SK-N-SH (cell line): ENCODE measurements around the gene RAB1A. TPM values are rescaled to one million over a fixed set of nuclear protein-coding genes. Genes with fewer than 3 reads are reported as not detected.

Experiments used
- CTCF ChIA-PET: fragments of 300-600, 350-600 bp; formaldehyde crosslinking; extraction: SDS; loops from one replicate; lab custom pipeline; 2021; lab: Yijun Ruan, JAX
- POLR2A ChIA-PET: fragments of 350-600 bp; sonication (Branson Sonifier 250); formaldehyde crosslinking; extraction: SDS; loops from one replicate; lab custom pipeline; 2020; ENCODE audit warnings: antibody characterized with exemption, inconsistent platforms; lab: Yijun Ruan, JAX
- DNase-seq: peaks from one replicate; pipeline ENCODE4 v3.0.0; 2012
- H2AFZ ChIP-seq: fragments of 200-600 bp; sonication (generic); 2 replicates; pipeline ENCODE4 v1.8.1; 2016; ENCODE audit warnings: antibody characterized with exemption, mild to moderate bottlenecking, low read depth
- H3F3A ChIP-seq: fragments of 200-600 bp; sonication (generic); replicated peaks from 2 replicates; pipeline ENCODE3; 2016; ENCODE audit warnings: antibody characterized with exemption, mild to moderate bottlenecking; ENCODE audit not compliant: insufficient read depth
- H3K27ac ChIP-seq, 2 experiments: fragments of 200-500 bp in 1 of 2; fragments of 200-600 bp in 1 of 2; sonication (Bioruptor generic) in 1 of 2; sonication (generic), shearing (Covaris generic) in 1 of 2; 2 replicates each; pipeline versions ENCODE4 v1.5.1 to v1.6.1; 2014 to 2016; ENCODE audit warnings: low read depth in 2 of 2, inconsistent platforms in 1 of 2, low read length in 1 of 2, mild to moderate bottlenecking in 1 of 2, mixed read lengths in 1 of 2
- H3K27me3 ChIP-seq: fragments of 200-600 bp; sonication (generic), shearing (Covaris generic); 2 replicates; pipeline ENCODE4 v1.6.1; 2016; ENCODE audit warnings: mixed run types; ENCODE audit not compliant: insufficient read depth
- H3K36me3 ChIP-seq, 2 experiments: fragments of 200-500 bp in 1 of 2; fragments of 200-600 bp in 1 of 2; sonication (Bioruptor generic) in 1 of 2; sonication (generic) in 1 of 2; replicated peaks in 1 of 2; 2 replicates each; pipeline versions ENCODE3 to v1.5.1; 2014 to 2016; ENCODE audit warnings: low read length in 1 of 2, mild to moderate bottlenecking in 1 of 2; ENCODE audit not compliant: insufficient read depth in 2 of 2, control insufficient read depth in 1 of 2
- H3K4me1 ChIP-seq, 2 experiments: fragments of 200-500 bp in 1 of 2; fragments of 200-600 bp in 1 of 2; sonication (Bioruptor generic) in 1 of 2; sonication (generic), shearing (Covaris generic) in 1 of 2; 2 replicates each; pipeline versions ENCODE4 v1.5.1 to v1.6.1; 2014 to 2016; ENCODE audit warnings: low read depth in 1 of 2, low read length in 1 of 2, mixed run types in 1 of 2; ENCODE audit not compliant: insufficient read depth in 2 of 2, control insufficient read depth in 1 of 2
- H3K4me2 ChIP-seq: fragments of 200-600 bp; sonication (generic), shearing (Covaris generic); 2 replicates; pipeline ENCODE4 v1.6.1; 2017; ENCODE audit warnings: mixed run types
- H3K4me3 ChIP-seq, 2 experiments: fragments of 200-500 bp in 1 of 2; fragments of 200-600 bp in 1 of 2; sonication (Bioruptor generic) in 1 of 2; sonication (generic), shearing (Covaris generic) in 1 of 2; 2 replicates each; pipeline versions ENCODE4 v1.5.1 to v1.8.1; 2014 to 2016; ENCODE audit warnings: low read depth in 2 of 2, inconsistent platforms in 1 of 2, low read length in 1 of 2, mild to moderate bottlenecking in 1 of 2, mixed read lengths in 1 of 2, moderate library complexity in 1 of 2
- H3K79me2 ChIP-seq: fragments of 200-600 bp; sonication (generic); 2 replicates; pipeline ENCODE4 v1.8.1; 2017; ENCODE audit warnings: mild to moderate bottlenecking; ENCODE audit not compliant: insufficient read depth
- H3K9ac ChIP-seq: fragments of 200-600 bp; sonication (generic); 2 replicates; pipeline ENCODE4 v1.6.1; 2017; ENCODE audit warnings: mixed run types
- H3K9me2 ChIP-seq: fragments of 200-600 bp; sonication (generic); 2 replicates; pipeline ENCODE4 v1.6.1; 2017; ENCODE audit warnings: mixed run types
- H3K9me3 ChIP-seq: fragments of 200-600 bp; sonication (generic); 2 replicates; pipeline ENCODE4 v1.6.1; 2017; ENCODE audit warnings: mixed run types, mild to moderate bottlenecking, moderate library complexity
- H4K20me1 ChIP-seq: fragments of 200-600 bp; sonication (generic); 2 replicates; pipeline ENCODE4 v1.6.1; 2017; ENCODE audit warnings: mild to moderate bottlenecking, mixed run types; ENCODE audit not compliant: insufficient read depth
- CHD2 ChIP-seq: fragments of 150-350 bp; IDR thresholded peaks from 2 replicates; pipeline ENCODE4 v1.6.1; 2018; ENCODE audit warnings: low read length; ENCODE audit not compliant: partially characterized antibody
- FOSL2 ChIP-seq: IDR thresholded peaks from 2 replicates; pipeline ENCODE4 v1.4.0; 2012; ENCODE audit warnings: low read depth, mild to moderate bottlenecking, moderate library complexity, borderline replicate concordance
- FOXM1 ChIP-seq: IDR thresholded peaks from 2 replicates; pipeline ENCODE4 v1.4.0; 2012; ENCODE audit warnings: low read depth, mild to moderate bottlenecking
- GABPA ChIP-seq: IDR thresholded peaks from 2 replicates; pipeline ENCODE4 v1.4.0; 2012; ENCODE audit warnings: low read depth, mild to moderate bottlenecking
- GATA2 ChIP-seq: sonication (generic); formaldehyde crosslinking; IDR thresholded peaks from 2 replicates; pipeline ENCODE4 v1.5.0; 2020; ENCODE audit warnings: mild to moderate bottlenecking, missing genetic modification reagents
- IRF3 ChIP-seq: fragments of 150-350 bp; IDR thresholded peaks from 2 replicates; pipeline ENCODE4 v1.6.1; 2016; ENCODE audit warnings: mild to moderate bottlenecking, low read depth, low read length
- JUND ChIP-seq: IDR thresholded peaks from 2 replicates; pipeline ENCODE4 v1.4.0; 2012
- MEF2A ChIP-seq: IDR thresholded peaks from 2 replicates; pipeline ENCODE4 v1.4.0; 2012; ENCODE audit warnings: low read depth, borderline replicate concordance
- PBX3 ChIP-seq: IDR thresholded peaks from 2 replicates; pipeline ENCODE4; 2012
- POLR2AphosphoS5 ChIP-seq: IDR thresholded peaks from 2 replicates; pipeline ENCODE4 v1.6.1; 2012; ENCODE audit warnings: low read depth, low read length
- RAD21 ChIP-seq: IDR thresholded peaks from 2 replicates; pipeline ENCODE4 v1.6.1; 2012; ENCODE audit warnings: mild to moderate bottlenecking, low read length
- RFX5 ChIP-seq: IDR thresholded peaks from 2 replicates; pipeline ENCODE4 v1.6.1; 2012; ENCODE audit warnings: mild to moderate bottlenecking, improper control_type of control experiment, low read length
- SMC3 ChIP-seq: IDR thresholded peaks from 2 replicates; pipeline ENCODE4 v1.6.1; 2012; ENCODE audit warnings: low read depth, low read length, improper control_type of control experiment
- TAF1 ChIP-seq: IDR thresholded peaks from 2 replicates; pipeline ENCODE4 v1.6.1; 2012; ENCODE audit warnings: low read depth, mild to moderate bottlenecking, low read length, moderate library complexity, borderline replicate concordance
- WGBS: methylation state at CpG from one replicate; pipeline ENCODE4 v1.1.6; 2017; ENCODE audit warnings: low lambda C conversion rate; 5-methylcytosine and 5-hydroxymethylcytosine counted together
- polyA plus RNA-seq, 3 experiments: library from polyadenylated mRNA; depleted of rRNA; stranded (reverse); fragments of >200 nt; gene quantifications; 2 replicates each; pipeline ENCODE4 v1.2.3, GENCODE V29; 2012
- TF ChIP-seq, protein P1 (sequence below): IDR thresholded peaks from 2 replicates; pipeline ENCODE4 v1.4.0; 2012; ENCODE audit warnings: low read depth, borderline replicate concordance
- TF ChIP-seq, protein P2 (sequence below): fragments of 200-600 bp; sonication (generic); IDR thresholded peaks from 2 replicates; pipeline ENCODE4 v1.6.1; 2017; ENCODE audit warnings: antibody characterized with exemption, mild to moderate bottlenecking, moderate library complexity

Gene RAB1A
- polyA plus RNA-seq, 1 of the 3 experiments (the other 2 are of a cell fraction), result 113 TPM

- no peaks in the 10 kb centered on the region for H3K9me2 ChIP-seq
- H3K4me2 ChIP-seq, result no peak overlapping the region
- H3K36me3 ChIP-seq, result no peaks in the 10 kb centered on the region
- WGBS, result 92% methylated on average over 6 of the region's 7 CpGs
- no peaks in the 10 kb centered on the region for H3K9me3 ChIP-seq
- TF ChIP-seq SMC3 (no peak), FOSL2 (no peak), RAD21 (no peak), PBX3 (no peak), POLR2AphosphoS5 (no peak), JUND (no peak), RFX5 (no peak), CHD2 (no peak), IRF3 (no peak), MEF2A (no peak), FOXM1 (no peak), GABPA (no peak), TAF1 (no peak), GATA2 (CRISPR knock-in tag) (no peak)
- TF ChIP-seq, protein P1, sequence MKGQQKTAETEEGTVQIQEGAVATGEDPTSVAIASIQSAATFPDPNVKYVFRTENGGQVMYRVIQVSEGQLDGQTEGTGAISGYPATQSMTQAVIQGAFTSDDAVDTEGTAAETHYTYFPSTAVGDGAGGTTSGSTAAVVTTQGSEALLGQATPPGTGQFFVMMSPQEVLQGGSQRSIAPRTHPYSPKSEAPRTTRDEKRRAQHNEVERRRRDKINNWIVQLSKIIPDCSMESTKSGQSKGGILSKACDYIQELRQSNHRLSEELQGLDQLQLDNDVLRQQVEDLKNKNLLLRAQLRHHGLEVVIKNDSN, result no peak
- TF ChIP-seq, protein P2, sequence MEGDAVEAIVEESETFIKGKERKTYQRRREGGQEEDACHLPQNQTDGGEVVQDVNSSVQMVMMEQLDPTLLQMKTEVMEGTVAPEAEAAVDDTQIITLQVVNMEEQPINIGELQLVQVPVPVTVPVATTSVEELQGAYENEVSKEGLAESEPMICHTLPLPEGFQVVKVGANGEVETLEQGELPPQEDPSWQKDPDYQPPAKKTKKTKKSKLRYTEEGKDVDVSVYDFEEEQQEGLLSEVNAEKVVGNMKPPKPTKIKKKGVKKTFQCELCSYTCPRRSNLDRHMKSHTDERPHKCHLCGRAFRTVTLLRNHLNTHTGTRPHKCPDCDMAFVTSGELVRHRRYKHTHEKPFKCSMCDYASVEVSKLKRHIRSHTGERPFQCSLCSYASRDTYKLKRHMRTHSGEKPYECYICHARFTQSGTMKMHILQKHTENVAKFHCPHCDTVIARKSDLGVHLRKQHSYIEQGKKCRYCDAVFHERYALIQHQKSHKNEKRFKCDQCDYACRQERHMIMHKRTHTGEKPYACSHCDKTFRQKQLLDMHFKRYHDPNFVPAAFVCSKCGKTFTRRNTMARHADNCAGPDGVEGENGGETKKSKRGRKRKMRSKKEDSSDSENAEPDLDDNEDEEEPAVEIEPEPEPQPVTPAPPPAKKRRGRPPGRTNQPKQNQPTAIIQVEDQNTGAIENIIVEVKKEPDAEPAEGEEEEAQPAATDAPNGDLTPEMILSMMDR, result no peak
- H2AFZ ChIP-seq, result no peak overlapping the region
- no peak overlapping the region for H3K9ac ChIP-seq
- no peak for DNase-seq
- H3K79me2 ChIP-seq, result peaks cover 84% of the 10 kb centered on the region
- H3K4me3 ChIP-seq, result no peak overlapping the region
- H3K27ac ChIP-seq, result no peak overlapping the region
- H3K4me1 ChIP-seq, result peaks cover 15 to 30% of the 10 kb centered on the region in 2 experiments
- H3K27me3 ChIP-seq, result no peaks in the 10 kb centered on the region
- H4K20me1 ChIP-seq, result peaks cover 57% of the 10 kb centered on the region
- H3F3A ChIP-seq, result peaks cover 24% of the 10 kb centered on the region
- POLR2A ChIA-PET, result no interaction called here
- CTCF ChIA-PET, result no interaction called here
Measured at GRCh38 chr2:65061146-65061909, 68.6 kb downstream of the RAB1A start.
